Retinal pigment epithelial cell (primary cell): Measurements from ENCODE around the gene ADCY10.
"Not testable (repeated sequence)": the region's sequence is repeated elsewhere in the genome, so short reads cannot be mapped to it uniquely, and the experiment has no call there.

ENCODE experiments used
- DNase-seq: peaks from one replicate; pipeline ENCODE4 v3.0.0-alpha.2; 2010; ENCODE audit warnings: low read depth
- H3K4me3 ChIP-seq: 2 replicates; pipeline ENCODE4 v1.5.1; 2011; ENCODE audit warnings: mild to moderate bottlenecking, low read length, control low read depth, moderate library complexity
- TF ChIP-seq, protein P1 (sequence below): conservative IDR thresholded peaks from 2 replicates; pipeline ENCODE4 v1.5.1; 2011; ENCODE audit warnings: low read depth, low read length, control low read depth, inconsistent platforms

ADCY10 gene

GRCh38 chr1:167878372-167879160 lies 35.4 kb downstream of the ADCY10 start:
- TF ChIP-seq, protein P1, sequence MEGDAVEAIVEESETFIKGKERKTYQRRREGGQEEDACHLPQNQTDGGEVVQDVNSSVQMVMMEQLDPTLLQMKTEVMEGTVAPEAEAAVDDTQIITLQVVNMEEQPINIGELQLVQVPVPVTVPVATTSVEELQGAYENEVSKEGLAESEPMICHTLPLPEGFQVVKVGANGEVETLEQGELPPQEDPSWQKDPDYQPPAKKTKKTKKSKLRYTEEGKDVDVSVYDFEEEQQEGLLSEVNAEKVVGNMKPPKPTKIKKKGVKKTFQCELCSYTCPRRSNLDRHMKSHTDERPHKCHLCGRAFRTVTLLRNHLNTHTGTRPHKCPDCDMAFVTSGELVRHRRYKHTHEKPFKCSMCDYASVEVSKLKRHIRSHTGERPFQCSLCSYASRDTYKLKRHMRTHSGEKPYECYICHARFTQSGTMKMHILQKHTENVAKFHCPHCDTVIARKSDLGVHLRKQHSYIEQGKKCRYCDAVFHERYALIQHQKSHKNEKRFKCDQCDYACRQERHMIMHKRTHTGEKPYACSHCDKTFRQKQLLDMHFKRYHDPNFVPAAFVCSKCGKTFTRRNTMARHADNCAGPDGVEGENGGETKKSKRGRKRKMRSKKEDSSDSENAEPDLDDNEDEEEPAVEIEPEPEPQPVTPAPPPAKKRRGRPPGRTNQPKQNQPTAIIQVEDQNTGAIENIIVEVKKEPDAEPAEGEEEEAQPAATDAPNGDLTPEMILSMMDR, result no peak
- H3K4me3 ChIP-seq, result no peak overlapping the region
- DNase-seq, result no peak

DNA sequence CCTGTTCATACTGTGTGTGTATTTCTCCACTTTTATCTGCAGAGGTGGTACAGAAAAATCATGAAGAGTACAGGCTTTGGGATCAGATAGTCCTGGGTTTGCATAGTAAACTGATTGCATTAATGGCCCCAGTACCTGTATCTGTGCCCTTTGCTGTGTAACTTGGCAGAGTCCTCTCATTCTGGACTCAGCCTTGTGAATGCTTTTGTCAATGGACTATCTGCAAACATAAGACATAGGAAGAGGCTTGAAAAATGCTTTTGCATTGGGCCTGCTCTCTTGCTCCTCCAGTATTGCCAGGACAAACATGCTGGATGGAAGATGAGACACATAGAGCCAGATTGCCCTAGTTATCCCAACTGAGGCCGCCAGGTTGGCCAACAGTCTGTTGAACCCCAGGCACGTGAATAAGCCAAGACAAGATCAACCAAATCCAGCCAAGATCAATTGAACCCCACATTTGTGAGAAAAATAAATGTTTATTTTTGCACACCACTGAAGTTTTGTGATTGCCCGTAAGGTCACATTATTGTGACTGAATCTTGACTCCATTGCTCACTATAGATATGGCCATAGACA lies 37.2 kb downstream of the ADCY10 start:
- TF ChIP-seq, protein P1, result no peak
- H3K4me3 ChIP-seq, result no peak overlapping the region
- no peak for DNase-seq

- no peak for DNase-seq
- TF ChIP-seq, protein P1, result no peak
- H3K4me3 ChIP-seq, result no peak overlapping the region
Observed at GRCh38 chr1:167871331-167871730, 42.6 kb downstream of the ADCY10 start.

GRCh38 chr1:167869157-167870001 lies 44.6 kb downstream of the ADCY10 start:
- not testable (repeated sequence) for H3K4me3 ChIP-seq, DNase-seq

DNA sequence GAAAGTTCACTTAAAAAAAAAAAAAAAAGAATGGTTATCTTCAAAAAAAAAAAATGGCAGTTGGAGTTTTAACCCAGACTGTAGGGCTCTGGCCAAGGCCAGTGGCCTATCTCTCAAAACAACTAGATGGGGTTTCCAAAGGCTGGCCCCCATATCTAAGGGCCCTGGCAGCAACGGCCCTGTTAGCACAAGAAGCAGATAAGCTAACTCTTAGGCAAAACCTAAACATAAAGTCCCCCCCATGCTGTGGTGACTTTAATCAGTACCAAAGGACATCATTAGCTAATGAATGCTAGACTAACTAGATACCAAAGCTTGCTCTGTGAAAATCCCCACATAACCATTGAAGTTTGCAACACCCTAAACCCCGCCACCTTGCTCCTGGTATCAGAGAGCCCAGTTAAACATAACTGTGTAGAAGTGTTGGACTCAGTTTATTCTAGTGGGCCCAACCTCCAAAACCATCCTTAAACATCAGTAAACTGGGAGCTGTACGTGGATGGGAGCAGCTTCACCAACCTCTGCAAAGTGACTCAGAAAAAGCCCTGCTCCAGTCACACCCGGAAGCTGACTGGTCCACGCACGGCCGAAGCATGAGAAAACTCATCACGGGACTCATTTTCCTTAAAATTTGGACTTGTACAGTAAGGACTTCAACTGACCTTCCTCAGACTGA lies 47.1 kb downstream of the ADCY10 start:
- not testable (repeated sequence) for DNase-seq

DNA sequence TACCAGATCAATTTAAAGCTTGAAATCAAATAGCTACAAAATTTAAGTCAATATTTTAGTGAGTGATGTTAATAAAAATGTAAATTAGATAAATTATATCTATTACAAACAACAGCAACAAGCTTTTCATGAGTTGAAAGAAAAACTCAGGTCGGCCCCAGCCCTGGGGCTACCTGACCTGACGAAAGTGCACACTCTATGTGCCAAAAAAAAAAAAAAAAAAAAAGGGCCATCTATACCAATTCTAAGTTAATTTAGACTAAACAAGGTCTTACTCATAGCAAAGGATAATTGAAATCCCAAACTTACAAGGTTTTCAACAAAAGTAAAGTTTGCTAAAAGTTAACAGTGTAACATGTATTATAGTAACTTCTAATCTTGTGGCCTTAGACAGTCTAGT lies 47.6 kb downstream of the ADCY10 start:
- not testable (repeated sequence) for DNase-seq, H3K4me3 ChIP-seq

More for the DNA sequence above, 47.1 kb downstream of the ADCY10 start:
- H3K4me3 ChIP-seq, result not testable (repeated sequence)

- DNase-seq, H3K4me3 ChIP-seq: not testable (repeated sequence)
Observed at GRCh38 chr1:167865804-167866308, 48.1 kb downstream of the ADCY10 start.

DNA sequence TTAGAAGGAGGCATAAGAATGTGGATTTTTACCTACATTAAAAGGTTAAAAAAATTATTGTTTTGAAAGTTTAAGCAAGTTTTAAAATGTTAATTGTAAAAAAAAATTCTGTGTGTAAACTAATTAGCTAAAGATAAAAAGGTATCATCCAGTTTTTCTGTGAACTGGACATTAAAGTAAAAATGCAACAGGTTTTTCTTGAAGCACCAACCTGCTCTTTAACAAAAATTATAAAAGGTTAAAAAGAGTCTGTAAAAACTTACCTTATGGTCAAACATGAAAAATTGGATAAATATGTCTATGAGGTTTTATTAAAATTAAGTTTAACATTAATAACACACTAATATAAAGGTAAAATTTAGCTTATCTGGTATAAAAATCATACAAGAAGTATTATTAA lies 48.7 kb downstream of the ADCY10 start:
- H3K4me3 ChIP-seq, DNase-seq: not testable (repeated sequence)

- H3K4me3 ChIP-seq, result no peak overlapping the region
- no peak for DNase-seq
- TF ChIP-seq, protein P1, result no peak
Observed at GRCh38 chr1:167864392-167865032, 49.4 kb downstream of the ADCY10 start.
